ENCODE measurements around the gene PPP2R5A. TPM values are rescaled to one million over a fixed set of nuclear protein-coding genes. Genes with fewer than 3 reads are reported as not detected.

PPP2R5A gene
- total and polyA plus RNA-seq, 2 of the 13 experiments (the other 11 are each of a cell fraction or from before 2014, with no cell fraction given), result 22.0 to 31.4 TPM

DNA sequence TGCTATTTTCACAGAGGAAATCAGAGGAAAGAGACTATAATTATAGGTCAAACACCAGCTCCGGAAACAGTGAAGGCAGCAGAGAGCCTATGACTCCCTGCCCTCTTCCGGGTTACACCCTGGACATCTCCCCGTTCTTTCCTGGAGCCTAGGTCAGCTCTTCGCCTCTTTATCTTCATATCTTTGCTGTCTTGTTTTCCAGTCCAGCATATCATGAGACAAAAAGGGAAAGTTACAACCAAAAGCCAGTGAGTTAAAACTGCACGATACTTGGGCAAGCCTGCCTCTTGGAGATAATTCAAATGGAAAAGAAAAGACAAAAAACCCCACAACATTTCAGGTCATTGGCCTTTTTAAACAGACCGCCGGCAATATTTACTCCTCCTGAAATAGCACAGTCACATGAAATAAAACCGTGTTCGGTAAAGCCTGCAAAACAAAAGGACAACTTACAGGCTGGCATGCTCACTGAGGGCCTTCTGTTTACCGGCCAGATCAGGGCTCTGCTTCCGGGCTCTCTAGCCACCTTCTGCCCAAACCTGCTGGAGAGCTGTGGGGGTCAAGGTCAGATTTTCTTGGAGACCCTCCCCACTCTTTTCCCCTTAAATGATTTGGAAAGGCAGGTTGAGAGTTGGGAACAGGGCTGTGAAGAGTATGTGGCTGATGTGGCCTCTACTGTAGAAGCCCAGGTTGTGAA lies 42.8 kb upstream of the PPP2R5A start (continued):
- TF ChIP-seq, protein P1, sequence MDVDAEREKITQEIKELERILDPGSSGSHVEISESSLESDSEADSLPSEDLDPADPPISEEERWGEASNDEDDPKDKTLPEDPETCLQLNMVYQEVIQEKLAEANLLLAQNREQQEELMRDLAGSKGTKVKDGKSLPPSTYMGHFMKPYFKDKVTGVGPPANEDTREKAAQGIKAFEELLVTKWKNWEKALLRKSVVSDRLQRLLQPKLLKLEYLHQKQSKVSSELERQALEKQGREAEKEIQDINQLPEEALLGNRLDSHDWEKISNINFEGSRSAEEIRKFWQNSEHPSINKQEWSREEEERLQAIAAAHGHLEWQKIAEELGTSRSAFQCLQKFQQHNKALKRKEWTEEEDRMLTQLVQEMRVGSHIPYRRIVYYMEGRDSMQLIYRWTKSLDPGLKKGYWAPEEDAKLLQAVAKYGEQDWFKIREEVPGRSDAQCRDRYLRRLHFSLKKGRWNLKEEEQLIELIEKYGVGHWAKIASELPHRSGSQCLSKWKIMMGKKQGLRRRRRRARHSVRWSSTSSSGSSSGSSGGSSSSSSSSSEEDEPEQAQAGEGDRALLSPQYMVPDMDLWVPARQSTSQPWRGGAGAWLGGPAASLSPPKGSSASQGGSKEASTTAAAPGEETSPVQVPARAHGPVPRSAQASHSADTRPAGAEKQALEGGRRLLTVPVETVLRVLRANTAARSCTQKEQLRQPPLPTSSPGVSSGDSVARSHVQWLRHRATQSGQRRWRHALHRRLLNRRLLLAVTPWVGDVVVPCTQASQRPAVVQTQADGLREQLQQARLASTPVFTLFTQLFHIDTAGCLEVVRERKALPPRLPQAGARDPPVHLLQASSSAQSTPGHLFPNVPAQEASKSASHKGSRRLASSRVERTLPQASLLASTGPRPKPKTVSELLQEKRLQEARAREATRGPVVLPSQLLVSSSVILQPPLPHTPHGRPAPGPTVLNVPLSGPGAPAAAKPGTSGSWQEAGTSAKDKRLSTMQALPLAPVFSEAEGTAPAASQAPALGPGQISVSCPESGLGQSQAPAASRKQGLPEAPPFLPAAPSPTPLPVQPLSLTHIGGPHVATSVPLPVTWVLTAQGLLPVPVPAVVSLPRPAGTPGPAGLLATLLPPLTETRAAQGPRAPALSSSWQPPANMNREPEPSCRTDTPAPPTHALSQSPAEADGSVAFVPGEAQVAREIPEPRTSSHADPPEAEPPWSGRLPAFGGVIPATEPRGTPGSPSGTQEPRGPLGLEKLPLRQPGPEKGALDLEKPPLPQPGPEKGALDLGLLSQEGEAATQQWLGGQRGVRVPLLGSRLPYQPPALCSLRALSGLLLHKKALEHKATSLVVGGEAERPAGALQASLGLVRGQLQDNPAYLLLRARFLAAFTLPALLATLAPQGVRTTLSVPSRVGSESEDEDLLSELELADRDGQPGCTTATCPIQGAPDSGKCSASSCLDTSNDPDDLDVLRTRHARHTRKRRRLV (CRISPR knock-in tag; IDR thresholded peaks at IDR 0.05), result no peak
- TF ChIP-seq ZNF530 (CRISPR knock-in tag; IDR thresholded peaks at IDR 0.05; ENCODE audit: low read depth), result no peak
- TF ChIP-seq SP140L (CRISPR knock-in tag; IDR thresholded peaks at IDR 0.05; ENCODE audit: borderline replicate concordance), result no peak
- TF ChIP-seq SKI (IDR thresholded peaks at IDR 0.05; ENCODE audit: partially characterized antibody), result no peak
- TF ChIP-seq ARNT2 (CRISPR knock-in tag; IDR thresholded peaks at IDR 0.05; ENCODE audit: low read depth), result no peak
- no peak for TF ChIP-seq ZSCAN22 (CRISPR knock-in tag; IDR thresholded peaks at IDR 0.05)
- peak; percentile 25; the same call in 1 of the 2 replicates for TF ChIP-seq NR2F2 (IDR thresholded peaks at IDR 0.05; ENCODE audit: borderline replicate concordance, low read depth)
- TF ChIP-seq ZBTB21 (CRISPR knock-in tag; IDR thresholded peaks at IDR 0.05), result no peak
- TF ChIP-seq, protein P2, sequence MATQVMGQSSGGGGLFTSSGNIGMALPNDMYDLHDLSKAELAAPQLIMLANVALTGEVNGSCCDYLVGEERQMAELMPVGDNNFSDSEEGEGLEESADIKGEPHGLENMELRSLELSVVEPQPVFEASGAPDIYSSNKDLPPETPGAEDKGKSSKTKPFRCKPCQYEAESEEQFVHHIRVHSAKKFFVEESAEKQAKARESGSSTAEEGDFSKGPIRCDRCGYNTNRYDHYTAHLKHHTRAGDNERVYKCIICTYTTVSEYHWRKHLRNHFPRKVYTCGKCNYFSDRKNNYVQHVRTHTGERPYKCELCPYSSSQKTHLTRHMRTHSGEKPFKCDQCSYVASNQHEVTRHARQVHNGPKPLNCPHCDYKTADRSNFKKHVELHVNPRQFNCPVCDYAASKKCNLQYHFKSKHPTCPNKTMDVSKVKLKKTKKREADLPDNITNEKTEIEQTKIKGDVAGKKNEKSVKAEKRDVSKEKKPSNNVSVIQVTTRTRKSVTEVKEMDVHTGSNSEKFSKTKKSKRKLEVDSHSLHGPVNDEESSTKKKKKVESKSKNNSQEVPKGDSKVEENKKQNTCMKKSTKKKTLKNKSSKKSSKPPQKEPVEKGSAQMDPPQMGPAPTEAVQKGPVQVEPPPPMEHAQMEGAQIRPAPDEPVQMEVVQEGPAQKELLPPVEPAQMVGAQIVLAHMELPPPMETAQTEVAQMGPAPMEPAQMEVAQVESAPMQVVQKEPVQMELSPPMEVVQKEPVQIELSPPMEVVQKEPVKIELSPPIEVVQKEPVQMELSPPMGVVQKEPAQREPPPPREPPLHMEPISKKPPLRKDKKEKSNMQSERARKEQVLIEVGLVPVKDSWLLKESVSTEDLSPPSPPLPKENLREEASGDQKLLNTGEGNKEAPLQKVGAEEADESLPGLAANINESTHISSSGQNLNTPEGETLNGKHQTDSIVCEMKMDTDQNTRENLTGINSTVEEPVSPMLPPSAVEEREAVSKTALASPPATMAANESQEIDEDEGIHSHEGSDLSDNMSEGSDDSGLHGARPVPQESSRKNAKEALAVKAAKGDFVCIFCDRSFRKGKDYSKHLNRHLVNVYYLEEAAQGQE (IDR thresholded peaks at IDR 0.05; ENCODE audit: borderline replicate concordance in 1 of 2, low read depth in 1 of 2, low read length in 2 of 2), result no peak
- TF ChIP-seq ATRX (CRISPR knock-in tag; IDR thresholded peaks at IDR 0.05; ENCODE audit: borderline replicate concordance), result no peak
- no peak for TF ChIP-seq ZNF432 (CRISPR knock-in tag; IDR thresholded peaks at IDR 0.05; ENCODE audit: borderline replicate concordance)
- TF ChIP-seq RAD21 (CRISPR knock-in tag; IDR thresholded peaks at IDR 0.05), result no peak
- TF ChIP-seq, protein P3, sequence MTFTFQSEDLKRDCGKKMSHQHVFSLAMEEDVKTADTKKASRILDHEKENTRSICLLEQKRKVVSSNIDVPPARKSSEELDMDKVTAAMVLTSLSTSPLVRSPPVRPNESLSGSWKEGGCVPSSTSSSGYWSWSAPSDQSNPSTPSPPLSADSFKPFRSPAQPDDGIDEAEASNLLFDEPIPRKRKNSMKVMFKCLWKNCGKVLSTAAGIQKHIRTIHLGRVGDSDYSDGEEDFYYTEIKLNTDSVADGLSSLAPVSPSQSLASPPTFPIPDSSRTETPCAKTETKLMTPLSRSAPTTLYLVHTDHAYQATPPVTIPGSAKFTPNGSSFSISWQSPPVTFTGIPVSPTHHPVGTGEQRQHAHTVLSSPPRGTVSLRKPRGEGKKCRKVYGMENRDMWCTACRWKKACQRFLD (CRISPR knock-in tag; IDR thresholded peaks at IDR 0.05; ENCODE audit: borderline replicate concordance), result no peak
- no peak for TF ChIP-seq ZBTB38 (CRISPR knock-in tag; IDR thresholded peaks at IDR 0.05)

Measured in HepG2 (cell line).